GM12878 (cell line): ENCODE measurements around the gene SCARB2. TPM values are rescaled to one million over a fixed set of nuclear protein-coding genes. Genes with fewer than 3 reads are reported as not detected.

Source experiments
- ATAC-seq: fragments of 200-7000 bp; cut with Tn5 transposase; 3 replicates; pipeline ENCODE4 v1.9.1; 2020; ENCODE audit warnings: mild to moderate bottlenecking, moderate library complexity
- BruUV-seq: library from RNA; stranded (reverse); fragments of 400-500 nt; replicated peaks from 2 replicates; lab custom pipeline; 2021; lab: Mats Ljungman, UMichigan
- CTCF ChIA-PET: fragments of 300-600 bp; sonication (Branson Sonifier 250); formaldehyde crosslinking; extraction: SDS; loops from one replicate; lab custom pipeline; 2021; ENCODE audit warnings: inconsistent platforms; lab: Yijun Ruan, JAX
- POLR2A ChIA-PET: fragments of 350-600 bp; formaldehyde crosslinking; extraction: SDS; loops from one replicate; lab custom pipeline; 2021; ENCODE audit warnings: inconsistent platforms; lab: Charles Lee
- RAD21 ChIA-PET: fragments of 300-600 bp; sonication (Branson Sonifier 250); formaldehyde crosslinking; loops from one replicate; lab custom pipeline; 2023; ENCODE audit warnings: antibody characterized with exemption; ENCODE audit not compliant: unreplicated experiment; lab: Charles Lee
- SMC1A ChIA-PET: fragments of 300-600 bp; sonication (Branson Sonifier 250); formaldehyde crosslinking; loops from one replicate; lab custom pipeline; 2023; ENCODE audit not compliant: unreplicated experiment, uncharacterized antibody; lab: Charles Lee
- DNase-seq: peaks from one replicate; pipeline ENCODE4 v3.0.0-alpha.2; 2011; ENCODE audit warnings: low read depth, low spot score
- FAIRE-seq: peaks from 3 replicates; lab custom pipeline; 2011; peaks lifted over from hg19 to GRCh38; lab: Jason Lieb, UNC
- H2AFZ ChIP-seq: 2 replicates; pipeline ENCODE4 v1.6.0; 2011; ENCODE audit warnings: low read depth, low read length, control low read depth; ENCODE audit not compliant: control insufficient read depth
- H3K27ac ChIP-seq: 2 replicates; pipeline ENCODE4 v1.5.1; 2011; ENCODE audit warnings: control low read depth; ENCODE audit not compliant: control insufficient read depth, insufficient read depth
- H3K27me3 ChIP-seq, 2 experiments: replicated peaks in 1 of 2; 2 replicates each; pipeline versions ENCODE4 v1.6.0 to v1.6.1; 2011; ENCODE audit warnings: low read length in 1 of 2; ENCODE audit not compliant: control insufficient read depth in 2 of 2, insufficient read depth in 2 of 2
- H3K36me3 ChIP-seq, 2 experiments: 2 replicates each; pipeline ENCODE4 v1.5.1; 2011; ENCODE audit warnings: low read length in 1 of 2; ENCODE audit not compliant: control insufficient read depth in 2 of 2, insufficient read depth in 2 of 2
- H3K4me1 ChIP-seq: 2 replicates; pipeline ENCODE4 v1.6.1; 2011; ENCODE audit warnings: mild to moderate bottlenecking, low read length, moderate library complexity, mixed read lengths; ENCODE audit not compliant: control insufficient read depth, insufficient read depth
- H3K4me2 ChIP-seq: 2 replicates; pipeline ENCODE4 v1.6.0; 2011; ENCODE audit warnings: control low read depth; ENCODE audit not compliant: control insufficient read depth, insufficient read depth
- H3K4me3 ChIP-seq: fragments of 200-600 bp; sonication (generic); 2 replicates; pipeline ENCODE4 v1.5.1; 2016
- H3K79me2 ChIP-seq: 2 replicates; pipeline ENCODE4 v1.6.0; 2011; ENCODE audit warnings: low read length; ENCODE audit not compliant: control insufficient read depth, insufficient read depth
- H3K9ac ChIP-seq: 2 replicates; pipeline ENCODE4 v1.8.0; 2011; ENCODE audit warnings: low read length, control low read depth, mixed read lengths; ENCODE audit not compliant: control insufficient read depth, insufficient read depth
- H3K9me3 ChIP-seq: replicated peaks from 3 replicates; pipeline ENCODE4 v1.5.1; 2011; ENCODE audit warnings: mild to moderate bottlenecking, low read length; ENCODE audit not compliant: control insufficient read depth, insufficient read depth
- H4K20me1 ChIP-seq: 2 replicates; pipeline ENCODE4 v1.6.0; 2011; ENCODE audit not compliant: control insufficient read depth, insufficient read depth
- CBX5 ChIP-seq: sonication (generic); IDR thresholded peaks from 2 replicates; pipeline ENCODE4 v1.6.1; 2016; ENCODE audit warnings: low read depth, moderate library complexity, mild to moderate bottlenecking, inconsistent platforms
- EED ChIP-seq: sonication (generic); IDR thresholded peaks from 2 replicates; pipeline ENCODE4 v1.6.1; 2016; ENCODE audit warnings: antibody characterized with exemption, low read depth
- KDM1A ChIP-seq: fragments of 200-600 bp; sonication (generic); IDR thresholded peaks from 2 replicates; pipeline ENCODE4 v1.6.1; 2016; ENCODE audit warnings: borderline replicate concordance
- LARP7 ChIP-seq: fragments of 450-650 bp; IDR thresholded peaks from 2 replicates; pipeline ENCODE4 v1.6.1; 2017; ENCODE audit warnings: mild to moderate bottlenecking
- MTA3 ChIP-seq: IDR thresholded peaks from 2 replicates; pipeline ENCODE4 v1.6.1; 2012; ENCODE audit warnings: low read length, inconsistent platforms, borderline replicate concordance
- NKRF ChIP-seq: fragments of 450-650 bp; conservative IDR thresholded peaks from 2 replicates; pipeline ENCODE4 v1.6.1; 2017; ENCODE audit warnings: mild to moderate bottlenecking, moderate library complexity
- NR2C1 ChIP-seq: fragments of 450-650 bp; IDR thresholded peaks from 2 replicates; pipeline ENCODE4 v1.6.1; 2017; ENCODE audit warnings: antibody characterized with exemption, mild to moderate bottlenecking, moderate library complexity
- POLR2AphosphoS2 ChIP-seq: IDR thresholded peaks from 2 replicates; pipeline ENCODE4 v1.6.1; 2011; ENCODE audit warnings: low read depth, mild to moderate bottlenecking, low read length, improper control_type of control experiment, moderate library complexity
- RUNX3 ChIP-seq: IDR thresholded peaks from 2 replicates; pipeline ENCODE4 v1.6.1; 2012; ENCODE audit warnings: low read length, inconsistent platforms
- WGBS: methylation state at CpG from one replicate; pipeline ENCODE4 v1.1.6; 2016; ENCODE audit warnings: low lambda C conversion rate; ENCODE audit not compliant: insufficient replicate concordance, insufficient coverage; ENCODE audit errors: missing lambda C conversion rate; 5-methylcytosine and 5-hydroxymethylcytosine counted together
- in situ Hi-C: fragments of 300-500 bp; cut with MboI; formaldehyde crosslinking; loops from 9 replicates; pipeline ENCODE4 v1.14.3; 2018; ENCODE audit warnings: mixed read lengths
- intact Hi-C: fragments of 100-400 bp; cut with micrococcal nuclease; formaldehyde crosslinking; loops from one replicate; pipeline ENCODE4 v1.14.2; 2022; ENCODE audit not compliant: unreplicated experiment
- polyA plus RNA-seq, 11 experiments: library from polyadenylated mRNA; depleted of rRNA in 4 of 11; unstranded in 6 of 11; stranded (reverse) in 5 of 11; fragments of >200 nt; fragmentation: Nextera tagmentation in 4 of 11; fragmentation: Illumina TruSeq in 1 of 11; extraction: Ambion mirVana in 4 of 11; extraction: Trizol in 1 of 11; gene quantifications; 1 replicate in 1 of 11; 2 replicates in 10 of 11; pipeline versions ENCODE4 v1.2.1 to v1.2.3, GENCODE V29; 2011 to 2016; ENCODE audit warnings: inconsistent platforms in 2 of 11, missing spikeins in 2 of 11, low read depth in 1 of 11
- total RNA-seq, 4 experiments: library from RNA; depleted of rRNA in 3 of 4; stranded (reverse); fragments of >200 nt in 3 of 4; fragmentation: Illumina TruSeq in 1 of 4; extraction: Trizol in 1 of 4; gene quantifications; 2 replicates each; pipeline versions ENCODE4 v1.2.1 to v1.2.3, GENCODE V29; 2013 to 2021
- TF ChIP-seq, protein P1 (sequence below): IDR thresholded peaks from 2 replicates; pipeline ENCODE4 v1.6.1; 2011; ENCODE audit warnings: mild to moderate bottlenecking, low read depth, low read length, moderate library complexity; ENCODE audit not compliant: insufficient replicate concordance
- TF ChIP-seq, protein P2 (sequence below): IDR thresholded peaks from 2 replicates; pipeline ENCODE4 v1.6.1; 2011; ENCODE audit warnings: borderline replicate concordance, low read depth, mild to moderate bottlenecking, moderate library complexity, mixed read lengths, low read length; ENCODE audit not compliant: insufficient read depth; ENCODE audit errors: extremely low read length

SCARB2 gene
- total and polyA plus RNA-seq, 10 of the 15 experiments (the other 5 are each of a cell fraction or from before 2014, with no cell fraction given) = 2.1 to 11.7 (median 9.5) TPM

DNA sequence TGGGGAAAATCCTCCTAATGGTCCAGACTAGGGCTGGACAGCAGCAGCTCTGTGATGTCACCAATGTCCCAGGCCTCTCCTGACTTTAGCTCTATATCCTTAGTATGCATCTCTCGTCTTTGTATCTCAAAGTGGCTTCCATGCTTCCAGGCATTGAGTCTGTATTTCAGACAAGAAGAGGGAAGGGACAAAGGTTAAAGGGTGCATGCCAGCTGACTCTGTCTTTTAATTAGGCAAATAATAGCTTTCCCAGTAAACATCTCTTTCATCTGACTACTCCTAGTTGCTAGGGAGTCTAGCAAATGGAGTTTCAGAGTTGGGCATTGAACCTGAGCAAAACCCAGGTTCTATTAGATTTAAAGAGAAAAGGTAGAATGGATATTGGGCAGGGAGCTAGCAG, 43.3 kb upstream of the SCARB2 start:
- RAD21 ChIA-PET = no interaction called here
- POLR2A ChIA-PET = no interaction called here
- Histone ChIP-seq H3K27me3 (no peaks in the 10 kb centered on the region; a peak in 3 of 4 replicates), H3K79me2 (no peaks in the 10 kb centered on the region), H3K36me3 (no peaks in the 10 kb centered on the region), H3K4me1 (no peaks in the 10 kb centered on the region), H4K20me1 (no peaks in the 10 kb centered on the region), H3K4me3 (no peak overlapping the region), H3K9me3 (no peaks in the 10 kb centered on the region; the same call in 2 of the 3 replicates), H3K4me2 (no peak overlapping the region), H2AFZ (no peak overlapping the region), H3K27ac (no peak overlapping the region), H3K9ac (no peak overlapping the region)
- CTCF ChIA-PET = interaction anchor here (2.7 kb wide), 1 partner anchor 76 kb away, joined by 12 read pairs; no protein-coding TSS in a partner anchor
- FAIRE-seq (no peak), DNase-seq (no peak), ATAC-seq (no peak)
- in situ Hi-C loops (no loop called here), intact Hi-C loops (no loop called here)
- TF ChIP-seq, protein P1, sequence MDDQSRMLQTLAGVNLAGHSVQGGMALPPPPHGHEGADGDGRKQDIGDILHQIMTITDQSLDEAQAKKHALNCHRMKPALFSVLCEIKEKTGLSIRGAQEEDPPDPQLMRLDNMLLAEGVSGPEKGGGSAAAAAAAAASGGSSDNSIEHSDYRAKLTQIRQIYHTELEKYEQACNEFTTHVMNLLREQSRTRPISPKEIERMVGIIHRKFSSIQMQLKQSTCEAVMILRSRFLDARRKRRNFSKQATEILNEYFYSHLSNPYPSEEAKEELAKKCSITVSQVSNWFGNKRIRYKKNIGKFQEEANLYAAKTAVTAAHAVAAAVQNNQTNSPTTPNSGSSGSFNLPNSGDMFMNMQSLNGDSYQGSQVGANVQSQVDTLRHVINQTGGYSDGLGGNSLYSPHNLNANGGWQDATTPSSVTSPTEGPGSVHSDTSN = no peak
- no peak for TF ChIP-seq LARP7
- no peak for TF ChIP-seq KDM1A
- no peak for TF ChIP-seq RUNX3
- TF ChIP-seq EED = no peak
- TF ChIP-seq NR2C1 = no peak
- TF ChIP-seq NKRF = no peak
- TF ChIP-seq POLR2AphosphoS2 = no peak
- TF ChIP-seq CBX5 = no peak
- TF ChIP-seq, protein P2, sequence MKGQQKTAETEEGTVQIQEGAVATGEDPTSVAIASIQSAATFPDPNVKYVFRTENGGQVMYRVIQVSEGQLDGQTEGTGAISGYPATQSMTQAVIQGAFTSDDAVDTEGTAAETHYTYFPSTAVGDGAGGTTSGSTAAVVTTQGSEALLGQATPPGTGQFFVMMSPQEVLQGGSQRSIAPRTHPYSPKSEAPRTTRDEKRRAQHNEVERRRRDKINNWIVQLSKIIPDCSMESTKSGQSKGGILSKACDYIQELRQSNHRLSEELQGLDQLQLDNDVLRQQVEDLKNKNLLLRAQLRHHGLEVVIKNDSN = no peak
- TF ChIP-seq MTA3 = no peak
- WGBS = 0% methylated on average over 1 of the region's 1 CpG
- BruUV-seq = no TSS peak
- SMC1A ChIA-PET = no interaction called here
